ENCODE measurements around the gene TXNIP.

TXNIP gene

DNA sequence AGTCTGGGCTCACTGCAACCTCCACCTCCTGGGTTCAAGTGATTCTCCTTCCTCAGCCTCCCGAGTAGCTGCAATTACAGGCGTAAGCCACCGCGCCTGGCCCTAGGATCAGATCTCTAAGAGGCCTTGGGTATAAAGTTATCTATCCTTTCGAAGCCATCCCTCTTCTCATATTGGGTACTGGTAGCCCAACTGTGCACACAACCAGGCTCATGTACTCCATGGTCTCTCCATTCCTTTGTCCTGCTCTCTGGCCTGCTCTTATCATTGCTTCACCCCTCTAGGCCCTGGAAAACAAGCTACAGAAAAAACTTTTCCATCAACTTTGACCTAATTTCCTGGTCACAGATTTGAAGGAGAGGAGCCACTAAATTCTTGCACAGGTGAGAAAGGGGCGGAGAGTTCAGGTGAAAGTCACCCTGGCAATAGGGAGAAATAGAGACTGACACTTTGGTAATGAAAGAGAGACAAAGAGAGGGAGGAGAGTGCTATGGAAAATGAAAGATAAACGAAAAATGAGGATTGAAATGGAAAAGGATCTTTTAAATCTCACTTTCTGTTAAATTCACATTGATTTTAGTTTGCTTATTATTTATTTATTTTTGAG is 6.0 kb downstream of the TXNIP start:
- H3K4me3 ChIP-seq (ENCODE audit: low read depth, low read length): no peak overlapping the region
- ChIA-PET POLR2A (interaction anchor here (0.7 kb wide), 1 partner anchor 11 kb away, joined by 3 read pairs; no protein-coding TSS in a partner anchor), CTCF (interaction anchor here (1.3 to 24.4 kb wide), 3 partner anchors 12 to 145 kb away, joined by 3 to 787 read pairs (median 155); partner anchors contain the start of genes HJV and NUDT17)
- DNase-seq (ENCODE audit: low read depth, low spot score): no peak
- TF ChIP-seq, protein P1, sequence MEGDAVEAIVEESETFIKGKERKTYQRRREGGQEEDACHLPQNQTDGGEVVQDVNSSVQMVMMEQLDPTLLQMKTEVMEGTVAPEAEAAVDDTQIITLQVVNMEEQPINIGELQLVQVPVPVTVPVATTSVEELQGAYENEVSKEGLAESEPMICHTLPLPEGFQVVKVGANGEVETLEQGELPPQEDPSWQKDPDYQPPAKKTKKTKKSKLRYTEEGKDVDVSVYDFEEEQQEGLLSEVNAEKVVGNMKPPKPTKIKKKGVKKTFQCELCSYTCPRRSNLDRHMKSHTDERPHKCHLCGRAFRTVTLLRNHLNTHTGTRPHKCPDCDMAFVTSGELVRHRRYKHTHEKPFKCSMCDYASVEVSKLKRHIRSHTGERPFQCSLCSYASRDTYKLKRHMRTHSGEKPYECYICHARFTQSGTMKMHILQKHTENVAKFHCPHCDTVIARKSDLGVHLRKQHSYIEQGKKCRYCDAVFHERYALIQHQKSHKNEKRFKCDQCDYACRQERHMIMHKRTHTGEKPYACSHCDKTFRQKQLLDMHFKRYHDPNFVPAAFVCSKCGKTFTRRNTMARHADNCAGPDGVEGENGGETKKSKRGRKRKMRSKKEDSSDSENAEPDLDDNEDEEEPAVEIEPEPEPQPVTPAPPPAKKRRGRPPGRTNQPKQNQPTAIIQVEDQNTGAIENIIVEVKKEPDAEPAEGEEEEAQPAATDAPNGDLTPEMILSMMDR (IDR thresholded peaks at IDR 0.05; ENCODE audit: insufficient read depth, low read length, missing control alignments): no peak

GRCh38 chr1:145988773-145989172 is 7.6 kb downstream of the TXNIP start:
- DNase-seq (ENCODE audit: low read depth, low spot score): no peak
- ChIA-PET POLR2A (interaction anchor here (0.8 kb wide), 1 partner anchor 9 kb away, joined by 5 read pairs; no protein-coding TSS in a partner anchor), CTCF (interaction anchor here (1.2 to 24.4 kb wide), 4 partner anchors 9 to 50 kb away, joined by 4 to 787 read pairs (median 80); partner anchors contain the start of gene HJV)
- H3K4me3 ChIP-seq (ENCODE audit: low read depth, low read length): no peak overlapping the region
- TF ChIP-seq, protein P1 (IDR thresholded peaks at IDR 0.05; ENCODE audit: insufficient read depth, low read length, missing control alignments): no peak

- POLR2A ChIA-PET: no interaction called here
- TF ChIP-seq, protein P1 (IDR thresholded peaks at IDR 0.05; ENCODE audit: insufficient read depth, low read length, missing control alignments): no peak
- no peak for DNase-seq (ENCODE audit: low read depth, low spot score)
- CTCF ChIA-PET: interaction anchor here (1.1 to 24.4 kb wide), 5 partner anchors 8 to 51 kb away, joined by 3 to 787 read pairs (median 4); partner anchors contain the start of genes HJV and TXNIP
- no peak overlapping the region for H3K4me3 ChIP-seq (ENCODE audit: low read depth, low read length)
Observed at GRCh38 chr1:145987926-145988325, 8.5 kb downstream of the TXNIP start.

DNA sequence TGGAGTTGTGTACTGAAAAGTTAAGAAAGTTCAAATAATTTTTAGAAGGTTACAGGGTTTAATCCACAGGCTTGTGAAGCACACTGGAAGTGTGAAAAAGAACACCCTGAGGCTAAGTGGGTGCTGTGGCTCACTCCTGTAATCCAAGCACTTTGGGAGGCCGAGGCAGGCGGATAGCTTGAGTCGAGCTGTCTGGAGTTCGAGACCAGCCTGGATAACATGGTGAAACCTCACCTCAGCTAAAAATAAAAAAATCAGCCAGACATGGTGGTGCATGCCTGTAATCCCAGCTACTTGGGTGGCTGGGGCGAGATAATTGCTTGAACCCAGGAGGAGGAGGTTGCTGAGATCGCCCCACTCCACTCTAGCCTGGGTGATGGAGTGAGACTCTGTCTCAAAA is 9.8 kb downstream of the TXNIP start:
- DNase-seq (ENCODE audit: low read depth, low spot score): no peak
- TF ChIP-seq, protein P1 (IDR thresholded peaks at IDR 0.05; ENCODE audit: insufficient read depth, low read length, missing control alignments): no peak
- no peak overlapping the region for H3K4me3 ChIP-seq (ENCODE audit: low read depth, low read length)
- POLR2A ChIA-PET: interaction anchor here (1.4 kb wide), 1 partner anchor 9 kb away, joined by 3 read pairs; no protein-coding TSS in a partner anchor
- CTCF ChIA-PET: interaction anchor here (1.1 to 24.4 kb wide), 3 partner anchors 8 to 95 kb away, joined by 3 to 787 read pairs (median 155); partner anchors contain the start of gene HJV

- DNase-seq (ENCODE audit: low read depth, low spot score): no peak
- CTCF ChIA-PET: interaction anchor here (0.7 to 24.4 kb wide), 3 partner anchors 8 to 26 kb away, joined by 3 to 787 read pairs (median 155); partner anchors contain the start of gene HJV
- POLR2A ChIA-PET: interaction anchor here (1.4 kb wide), 1 partner anchor 10 kb away, joined by 3 read pairs; no protein-coding TSS in a partner anchor
- no peak overlapping the region for H3K4me3 ChIP-seq (ENCODE audit: low read depth, low read length)
- TF ChIP-seq, protein P1 (IDR thresholded peaks at IDR 0.05; ENCODE audit: insufficient read depth, low read length, missing control alignments): no peak
Observed at GRCh38 chr1:145985502-145986439, 10.6 kb downstream of the TXNIP start.
